Stimulated activated CD4-positive, alpha-beta T cell treated with anti-CD3 and anti-CD28 coated beads, Interleukin-4, amount 100 ng/mL, for 24 hours (primary cell): ENCODE results near the gene RPRD1A.
"Not testable (repeated sequence)": the region's sequence is repeated elsewhere in the genome, so short reads cannot be mapped to it uniquely, and the experiment has no call there.

Experiments
- DNase-seq: peaks from one replicate; pipeline ENCODE4 v3.0.0-alpha.2; 2020

Gene RPRD1A

GRCh38 chr18:36077764-36078163 lies 10.4 kb upstream of the RPRD1A start:
- DNase-seq = not testable (repeated sequence)

- DNase-seq = no peak
Measured at GRCh38 chr18:36075862-36076587, 8.7 kb upstream of the RPRD1A start.

GRCh38 chr18:36074435-36074834 lies 7.1 kb upstream of the RPRD1A start:
- no peak for DNase-seq

GRCh38 chr18:36073676-36074075 lies 6.3 kb upstream of the RPRD1A start:
- DNase-seq = no peak

- not testable (repeated sequence) for DNase-seq
Measured at GRCh38 chr18:36072406-36072805, 5.0 kb upstream of the RPRD1A start.

GRCh38 chr18:36066686-36067054 lies 689 bp downstream of the RPRD1A start:
- no peak for DNase-seq

- DNase-seq = no peak
Measured at GRCh38 chr18:36066001-36066400, 1.4 kb downstream of the RPRD1A start.

- DNase-seq = not testable (repeated sequence)
Measured at GRCh38 chr18:36064809-36065079, 2.6 kb downstream of the RPRD1A start.

GRCh38 chr18:36064027-36064808 lies 3.1 kb downstream of the RPRD1A start:
- DNase-seq = no peak

GRCh38 chr18:36058674-36059073 lies 8.7 kb downstream of the RPRD1A start:
- no peak for DNase-seq

GRCh38 chr18:36051760-36052159 lies 15.6 kb downstream of the RPRD1A start:
- DNase-seq = no peak

GRCh38 chr18:36050479-36050878 lies 16.9 kb downstream of the RPRD1A start:
- DNase-seq = no peak

- DNase-seq = no peak
Measured at GRCh38 chr18:36047521-36047920, 19.8 kb downstream of the RPRD1A start.

GRCh38 chr18:36046898-36047297 lies 20.5 kb downstream of the RPRD1A start:
- no peak for DNase-seq

- no peak for DNase-seq
Measured at GRCh38 chr18:36045241-36045991, 21.9 kb downstream of the RPRD1A start.

- no peak for DNase-seq
Measured at GRCh38 chr18:36043153-36043552, 24.2 kb downstream of the RPRD1A start.

GRCh38 chr18:36041146-36041545 lies 26.2 kb downstream of the RPRD1A start:
- no peak for DNase-seq

- DNase-seq = no peak
Measured at GRCh38 chr18:36038102-36038663, 29.2 kb downstream of the RPRD1A start.

GRCh38 chr18:36035253-36035652 lies 32.1 kb downstream of the RPRD1A start:
- DNase-seq = no peak

- DNase-seq = no peak
Measured at GRCh38 chr18:36034299-36034895, 33.0 kb downstream of the RPRD1A start.

- no peak for DNase-seq
Measured at GRCh38 chr18:36031903-36032302, 35.5 kb downstream of the RPRD1A start.

GRCh38 chr18:36031407-36031806 lies 36.0 kb downstream of the RPRD1A start:
- DNase-seq = no peak

- no peak for DNase-seq
Measured at GRCh38 chr18:36028859-36029258, 38.5 kb downstream of the RPRD1A start.
